HCT116 (cell line): Measurements from ENCODE around the gene PRSS27. TPM values are rescaled to one million over a fixed set of nuclear protein-coding genes. Genes with fewer than 3 reads are reported as not detected.
A peak's percentile ranks its signal among the peaks of the same experiment; 100 is the strongest.

Source experiments
- ATAC-seq: fragments of 200-7000 bp; cut with Tn5 transposase; 2 replicates; pipeline ENCODE4 v1.9.1; 2020; ENCODE audit warnings: mild to moderate bottlenecking, moderate library complexity
- BruUV-seq: library from RNA; stranded (reverse); fragments of 400-500 nt; replicated peaks from 2 replicates; lab custom pipeline; 2021; lab: Mats Ljungman, UMichigan
- CTCF ChIA-PET: fragments of 300-600 bp; sonication (Branson Sonifier 250); formaldehyde crosslinking; loops from one replicate; lab custom pipeline; 2021; ENCODE audit warnings: antibody characterized with exemption; lab: Charles Lee
- POLR2A ChIA-PET: fragments of 300-600, 350-600 bp; sonication (Branson Sonifier 250); formaldehyde crosslinking; loops from one replicate; lab custom pipeline; 2021; ENCODE audit warnings: antibody characterized with exemption; lab: Charles Lee
- RAD21 ChIA-PET, 2 experiments: fragments of 300-600 bp; sonication (Branson Sonifier 250); formaldehyde crosslinking; loops; one replicate each; lab custom pipeline; 2023; ENCODE audit warnings: low total read pairs in 2 of 2; ENCODE audit not compliant: uncharacterized antibody in 2 of 2, unreplicated experiment in 2 of 2, low non-redundant PET in 1 of 2; lab: Charles Lee
- DNase-seq: peaks from one replicate; pipeline ENCODE4 v3.0.0-alpha.2; 2010; ENCODE audit warnings: low read depth, low spot score
- H2AFZ ChIP-seq: fragments of 200-600 bp; shearing (Covaris generic), sonication (generic); 2 replicates; pipeline ENCODE4 v1.6.1; 2017; ENCODE audit warnings: low read depth, mixed run types, mixed read lengths, antibody characterized with exemption, low read length; ENCODE audit not compliant: poor library complexity, severe bottlenecking
- H3K27ac ChIP-seq: 2 replicates; pipeline ENCODE4 v1.5.1; 2012; ENCODE audit warnings: low read depth, low read length
- H3K27me3 ChIP-seq: fragments of 200-600 bp; sonication (generic); 2 replicates; pipeline ENCODE4 v1.6.1; 2016; ENCODE audit warnings: mixed run types, low read length, mixed read lengths; ENCODE audit not compliant: insufficient read depth
- H3K36me3 ChIP-seq, 2 experiments: fragments of 200-500 bp in 1 of 2; fragments of 200-600 bp in 1 of 2; sonication (Bioruptor generic) in 1 of 2; sonication (generic) in 1 of 2; 2 replicates each; pipeline versions ENCODE4 v1.5.1 to v1.6.1; 2014 to 2016; ENCODE audit warnings: low read length in 2 of 2, inconsistent platforms in 1 of 2, mixed read lengths in 1 of 2, mixed run types in 1 of 2; ENCODE audit not compliant: insufficient read depth in 2 of 2, control insufficient read depth in 1 of 2
- H3K4me1 ChIP-seq, 2 experiments: fragments of 200-600 bp in 1 of 2; sonication (generic) in 1 of 2; 2 replicates each; pipeline versions ENCODE4 v1.5.1 to v1.6.1; 2012 to 2017; ENCODE audit warnings: low read length in 2 of 2, inconsistent platforms in 1 of 2, mild to moderate bottlenecking in 1 of 2, mixed read lengths in 1 of 2, mixed run types in 1 of 2, moderate library complexity in 1 of 2; ENCODE audit not compliant: insufficient read depth in 2 of 2, control insufficient read depth in 1 of 2
- H3K4me2 ChIP-seq: fragments of 200-600 bp; sonication (generic); 2 replicates; pipeline ENCODE4 v1.6.1; 2017; ENCODE audit warnings: mixed run types, low read length, mixed read lengths
- H3K4me3 ChIP-seq, 2 experiments: fragments of 200-600 bp in 1 of 2; sonication (generic) in 1 of 2; replicated peaks in 1 of 2; 2 replicates each; pipeline ENCODE4 v1.5.1; 2011 to 2016; ENCODE audit warnings: low read length in 2 of 2, control low read depth in 1 of 2, low read depth in 1 of 2, mild to moderate bottlenecking in 1 of 2, mixed read lengths in 1 of 2, mixed run types in 1 of 2
- H3K79me2 ChIP-seq: fragments of 200-600 bp; sonication (generic); 2 replicates; pipeline ENCODE4 v1.6.1; 2017; ENCODE audit warnings: mild to moderate bottlenecking, mixed run types, low read length, moderate library complexity, mixed read lengths; ENCODE audit not compliant: insufficient read depth
- H3K9ac ChIP-seq: fragments of 200-600 bp; sonication (generic); 2 replicates; pipeline ENCODE4 v1.6.1; 2016; ENCODE audit warnings: low read length, mixed read lengths
- H3K9me2 ChIP-seq: fragments of 200-600 bp; sonication (generic), shearing (Covaris generic); 2 replicates; pipeline ENCODE4 v1.6.1; 2017; ENCODE audit warnings: mixed run types, mild to moderate bottlenecking, moderate library complexity; ENCODE audit not compliant: insufficient read depth
- H3K9me3 ChIP-seq, 2 experiments: fragments of 200-500 bp in 1 of 2; fragments of 200-600 bp in 1 of 2; sonication (Bioruptor generic) in 1 of 2; sonication (generic) in 1 of 2; 2 replicates each; pipeline ENCODE4 v1.6.1; 2014 to 2017; ENCODE audit warnings: low read length in 2 of 2, mixed read lengths in 2 of 2, inconsistent platforms in 1 of 2, low read depth in 1 of 2, mild to moderate bottlenecking in 1 of 2, mixed run types in 1 of 2, moderate library complexity in 1 of 2; ENCODE audit not compliant: control insufficient read depth in 1 of 2, insufficient read depth in 1 of 2
- H4K20me1 ChIP-seq: fragments of 200-600 bp; sonication (generic), shearing (Covaris generic); 2 replicates; pipeline ENCODE4 v1.6.1; 2017; ENCODE audit warnings: mixed run types, mild to moderate bottlenecking, moderate library complexity; ENCODE audit not compliant: insufficient read depth
- ATF3 ChIP-seq: IDR thresholded peaks from 2 replicates; pipeline ENCODE4 v1.6.1; 2012
- CBX3 ChIP-seq: IDR thresholded peaks from 2 replicates; pipeline ENCODE4 v1.6.1; 2012; ENCODE audit warnings: low read depth
- CEBPB ChIP-seq: IDR thresholded peaks from 2 replicates; pipeline ENCODE4 v1.6.1; 2012; ENCODE audit warnings: low read depth
- CTCF ChIP-seq, 3 experiments: fragments of 200-600 bp in 1 of 3; sonication (generic) in 1 of 3; IDR thresholded peaks in 2 of 3; conservative IDR thresholded peaks in 1 of 3; 2 replicates each; pipeline ENCODE4 v1.5.1; 2012 to 2017; ENCODE audit warnings: low read depth in 2 of 3, low read length in 2 of 3, antibody characterized with exemption in 1 of 3, borderline replicate concordance in 1 of 3, control low read depth in 1 of 3, mild to moderate bottlenecking in 1 of 3, mixed read lengths in 1 of 3, mixed run types in 1 of 3, moderate library complexity in 1 of 3; ENCODE audit not compliant: insufficient read depth in 1 of 3
- ELF1 ChIP-seq: IDR thresholded peaks from 2 replicates; pipeline ENCODE4 v1.6.1; 2012; ENCODE audit warnings: low read depth, borderline replicate concordance
- FOSL1 ChIP-seq: IDR thresholded peaks from 2 replicates; pipeline ENCODE4 v1.6.1; 2012; ENCODE audit warnings: low read depth
- POLR2AphosphoS5 ChIP-seq: IDR thresholded peaks from 2 replicates; pipeline ENCODE4 v1.6.1; 2011; ENCODE audit warnings: mild to moderate bottlenecking, low read depth, low read length, moderate library complexity
- RAD21 ChIP-seq: IDR thresholded peaks from 2 replicates; pipeline ENCODE4 v1.6.1; 2012; ENCODE audit warnings: low read depth, mild to moderate bottlenecking
- SRF ChIP-seq: IDR thresholded peaks from 2 replicates; pipeline ENCODE4 v1.6.1; 2012; ENCODE audit warnings: low read depth
- TCF7L2 ChIP-seq: IDR thresholded peaks from 2 replicates; pipeline ENCODE4 v1.7.0; 2011; ENCODE audit warnings: borderline replicate concordance, inconsistent platforms; ENCODE audit not compliant: insufficient read depth, insufficient read length; ENCODE audit errors: extremely low read depth
- YY1 ChIP-seq: IDR thresholded peaks from 2 replicates; pipeline ENCODE4 v1.6.1; 2011; ENCODE audit warnings: low read length, low read depth, moderate library complexity, mild to moderate bottlenecking; ENCODE audit not compliant: insufficient replicate concordance; ENCODE audit errors: extremely low read depth
- intact Hi-C: fragments of 100-400 bp; cut with micrococcal nuclease; formaldehyde crosslinking; loops from 2 replicates; pipeline ENCODE4 v1.10.0; 2022
- total RNA-seq: library from RNA; stranded (reverse); gene quantifications from one replicate; pipeline ENCODE4 v1.2.1, GENCODE V29; 2021; ENCODE audit not compliant: unreplicated experiment

The PRSS27 gene
- total RNA-seq, 1 experiment from 2014 or later, result 3.3 TPM

- no peak overlapping the region for H3K4me3 ChIP-seq
- intact Hi-C loops, result no loop called here
- POLR2A ChIA-PET, result no interaction called here
- ATAC-seq (peak; percentile 24), DNase-seq (no peak)
- RAD21 ChIA-PET, result no interaction called here
- no peak overlapping the region for H2AFZ ChIP-seq
- no peak overlapping the region for H3K9ac ChIP-seq
- H3K36me3 ChIP-seq, result 0 out of 4 replicates have a peak, but pooled peaks cover 3 to 4% of the 10 kb centered on the region in 2 experiments
- no peaks in the 10 kb centered on the region for H3K27me3 ChIP-seq
- no peaks in the 10 kb centered on the region for H4K20me1 ChIP-seq
- BruUV-seq, result no TSS peak
- no peak for TF ChIP-seq RAD21
- no peak for TF ChIP-seq SRF
- no peak for TF ChIP-seq ELF1
- no peak for TF ChIP-seq ATF3
- TF ChIP-seq CEBPB, result no peak
- no peak for TF ChIP-seq POLR2AphosphoS5
- no peak for TF ChIP-seq YY1
- no peak for TF ChIP-seq CBX3
- no peak for TF ChIP-seq TCF7L2
- no peak for TF ChIP-seq CTCF (IDR thresholded peaks at IDR 0.05 in 2 of 3, conservative IDR thresholded peaks at IDR 0.05 in 1 of 3; ENCODE audit: borderline replicate concordance in 1 of 3, insufficient read depth in 1 of 3, low read depth in 2 of 3, low read length in 2 of 3)
- no peak for TF ChIP-seq FOSL1
- TF ChIP-seq, all 23 proteins: peak for 0
- Histone ChIP-seq H3K79me2 (no peaks in the 10 kb centered on the region), H3K9me2 (no peaks in the 10 kb centered on the region), H3K4me2 (no peak overlapping the region), H3K4me1 (no peaks in the 10 kb centered on the region), H3K27ac (no peak overlapping the region), H3K9me3 (no peaks in the 10 kb centered on the region)
- CTCF ChIA-PET, result no interaction called here
These were observed 9.3 kb downstream of the PRSS27 start for GRCh38 chr16:2710711-2711231.
